ENCODE data around the gene MACROD2. TPM values are rescaled to one million over a fixed set of nuclear protein-coding genes. Genes with fewer than 3 reads are reported as not detected.

The MACROD2 gene
- total RNA-seq, 2 donors from 2014 or later = 8.3 to 21.8 TPM

DNA sequence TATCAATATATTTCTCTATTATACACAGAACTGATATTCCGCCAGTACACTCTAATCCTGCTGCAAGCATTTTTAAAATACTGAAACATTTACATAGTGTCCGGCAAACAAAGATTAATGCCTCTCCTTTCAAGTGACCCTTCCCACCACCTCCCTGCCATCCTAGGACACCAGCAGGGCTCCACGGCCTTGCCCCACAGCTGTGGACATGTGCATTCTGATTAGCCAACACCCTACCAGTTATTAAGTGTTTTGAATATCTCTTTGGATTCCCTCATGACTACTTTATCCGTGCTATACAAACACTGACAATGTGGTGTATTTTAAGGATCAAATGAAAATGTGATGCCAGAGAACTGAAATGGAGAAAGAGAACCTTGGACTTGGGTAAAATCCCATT lies 1962.8 kb downstream of the MACROD2 start:
- no peak overlapping the region for H3K4me3 ChIP-seq
- WGBS, 2 donors = 75 to 84% methylated on average over 4 of the region's 4 CpGs
- ATAC-seq = no peak
- intact Hi-C loops (cut with DNase I) = no loop called here
- no peaks in the 10 kb centered on the region for H3K4me1 ChIP-seq
- H3K27ac ChIP-seq = no peak overlapping the region
- no peak for DNase-seq
- TF ChIP-seq POLR2A (IDR thresholded peaks at IDR 0.05) (no peak), CTCF (IDR thresholded peaks at IDR 0.05) (no peak)
- H3K27me3 ChIP-seq = no peaks in the 10 kb centered on the region
- no peaks in the 10 kb centered on the region for H3K9me3 ChIP-seq
- no peaks in the 10 kb centered on the region for H3K36me3 ChIP-seq (replicated peaks in 1 of 2; ENCODE audit: insufficient read depth in 1 of 2, low read depth in 2 of 2)

- Histone ChIP-seq H3K27ac (no peak overlapping the region), H3K27me3 (no peaks in the 10 kb centered on the region), H3K4me3 (no peak overlapping the region), H3K4me1 (no peaks in the 10 kb centered on the region), H3K36me3 (replicated peaks in 1 of 2; ENCODE audit: insufficient read depth in 1 of 2, low read depth in 2 of 2) (no peaks in the 10 kb centered on the region), H3K9me3 (no peaks in the 10 kb centered on the region)
- TF ChIP-seq POLR2A (IDR thresholded peaks at IDR 0.05) = no peak
- TF ChIP-seq CTCF (IDR thresholded peaks at IDR 0.05) = no peak
- 75 to 78% methylated on average over 4 of the region's 4 CpGs for WGBS, 2 donors
- intact Hi-C loops (cut with DNase I) = no loop called here
- no peak for ATAC-seq
- DNase-seq = no peak
Observed at GRCh38 chr20:15965165-15965564, 1969.8 kb downstream of the MACROD2 start.

DNA sequence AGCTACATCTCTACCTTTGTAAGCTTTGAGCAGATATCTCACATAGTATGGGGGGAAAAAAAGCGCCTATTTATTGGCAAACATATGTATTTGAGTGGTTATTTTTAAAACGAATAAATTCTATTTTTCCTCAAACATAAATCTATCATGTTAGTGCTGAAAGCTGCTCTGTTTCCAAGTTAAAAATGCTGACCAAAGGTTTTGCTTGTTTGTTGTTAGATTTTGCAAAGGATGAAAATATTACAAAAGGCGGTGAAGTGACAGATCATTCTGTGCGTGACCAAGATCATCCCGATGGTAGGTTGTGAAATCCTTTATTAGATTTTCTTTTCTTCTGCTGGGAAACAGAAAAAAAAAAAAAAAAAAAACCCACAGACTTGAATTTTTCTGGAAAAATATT lies 1972.0 kb downstream of the MACROD2 start:
- H3K9me3 ChIP-seq = peaks cover 0 to 8% (median 0%) of the 10 kb centered on the region in 3 donors
- no peaks in the 10 kb centered on the region for H3K4me1 ChIP-seq
- no peak for ATAC-seq
- H3K36me3 ChIP-seq (replicated peaks in 1 of 2; ENCODE audit: insufficient read depth in 1 of 2, low read depth in 2 of 2) = no peaks in the 10 kb centered on the region
- no peak for TF ChIP-seq POLR2A (IDR thresholded peaks at IDR 0.05)
- no peak for TF ChIP-seq CTCF (IDR thresholded peaks at IDR 0.05)
- intact Hi-C loops (cut with DNase I) = no loop called here
- WGBS, 2 donors = 88 to 92% methylated on average over 5 of the region's 5 CpGs
- no peak for DNase-seq
- no peaks in the 10 kb centered on the region for H3K27me3 ChIP-seq
- H3K27ac ChIP-seq = no peak overlapping the region
- no peak overlapping the region for H3K4me3 ChIP-seq

DNA sequence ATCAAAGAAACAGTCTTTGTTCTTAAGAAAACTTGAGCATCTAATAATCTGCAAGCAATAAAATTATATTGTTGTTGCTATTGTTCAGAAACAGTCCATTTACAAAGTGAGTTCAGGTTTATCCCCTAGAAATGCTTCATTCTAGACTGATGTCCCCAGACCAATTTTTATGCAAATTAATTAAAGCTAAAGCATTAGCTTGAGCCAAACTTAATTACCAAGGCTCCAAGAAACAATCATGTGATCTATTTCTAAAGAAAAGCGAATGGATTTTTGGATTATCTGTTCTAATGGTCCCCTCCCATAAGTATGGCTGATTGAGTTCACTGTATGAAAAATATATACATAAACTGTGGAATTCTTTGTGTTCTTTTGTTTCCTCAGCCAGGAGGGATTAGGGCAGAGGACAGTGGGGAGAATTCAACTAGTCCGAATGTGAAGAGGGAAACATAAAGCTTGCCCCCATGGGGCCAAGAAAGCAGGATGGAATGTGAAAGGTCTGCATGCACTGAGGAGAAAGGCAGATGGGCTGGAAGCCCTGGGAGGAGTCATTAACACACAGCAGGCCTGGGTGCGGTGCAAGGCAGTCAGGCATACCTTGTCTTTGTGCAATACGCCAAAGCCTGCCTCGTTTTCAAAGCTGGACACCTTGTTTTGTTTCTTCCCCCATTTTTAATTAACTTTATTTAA lies 1980.9 kb downstream of the MACROD2 start:
- intact Hi-C loops (cut with DNase I) = no loop called here

More for the DNA sequence above, 1980.9 kb downstream of the MACROD2 start:
- 48 to 53% methylated on average over 5 of the region's 5 CpGs for WGBS, 2 donors
- TF ChIP-seq CTCF (IDR thresholded peaks at IDR 0.05) (no peak), POLR2A (IDR thresholded peaks at IDR 0.05) (no peak)
- ATAC-seq (no peak), DNase-seq (no peak)
- H3K27ac ChIP-seq = no peak overlapping the region
- H3K9me3 ChIP-seq = peaks cover 0 to 8% (median 0%) of the 10 kb centered on the region in 3 donors
- no peak overlapping the region for H3K4me3 ChIP-seq
- H3K4me1 ChIP-seq = no peaks in the 10 kb centered on the region
- H3K27me3 ChIP-seq = no peaks in the 10 kb centered on the region
- H3K36me3 ChIP-seq (replicated peaks in 1 of 2; ENCODE audit: insufficient read depth in 1 of 2, low read depth in 2 of 2) = no peaks in the 10 kb centered on the region

All from body of pancreas (tissue), 4 donors.